GM19372 (cell line): ENCODE results near the gene CROCC2.
"Not testable (repeated sequence)": the region's sequence is repeated elsewhere in the genome, so short reads cannot be mapped to it uniquely, and the experiment has no call there.

Experiments used
- ATAC-seq: cut with Tn5 transposase; IDR thresholded peaks from one replicate; pipeline ENCODE4 v1.9.1; 2021; ENCODE audit warnings: mild to moderate bottlenecking, low read depth, moderate library complexity; ENCODE audit not compliant: unreplicated experiment

CROCC2 gene

GRCh38 chr2:240963868-240964703 is 58.0 kb downstream of the CROCC2 start:
- ATAC-seq: no peak

DNA sequence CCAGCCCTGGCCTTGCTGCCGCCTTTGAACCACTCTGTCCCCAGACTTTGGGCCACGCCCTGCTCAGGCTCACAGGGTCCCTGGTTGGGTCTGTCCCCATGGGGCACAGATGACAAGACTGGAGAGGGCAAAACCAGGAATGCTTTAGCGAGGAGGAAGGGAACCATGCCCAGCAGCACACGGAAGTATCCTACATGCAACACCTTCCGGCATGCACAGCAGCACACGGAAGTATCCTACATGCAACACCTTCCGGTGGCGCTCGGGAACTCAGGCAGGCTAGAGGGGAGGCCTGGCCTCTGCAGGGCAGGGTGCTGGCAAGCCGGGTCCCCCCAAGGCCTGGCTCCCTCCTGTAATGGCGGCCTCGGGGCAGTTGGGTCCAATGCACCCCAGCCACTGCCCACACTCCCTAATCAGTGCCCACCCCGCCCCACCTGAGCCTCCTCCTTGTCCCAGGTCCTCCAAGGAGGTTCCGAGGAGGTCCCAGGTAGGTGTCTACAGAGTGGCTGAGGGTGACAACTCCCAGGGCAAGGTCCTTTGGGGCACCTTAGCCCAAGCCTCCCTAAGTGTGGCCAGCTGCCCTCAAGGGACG is 58.7 kb downstream of the CROCC2 start:
- no peak for ATAC-seq

DNA sequence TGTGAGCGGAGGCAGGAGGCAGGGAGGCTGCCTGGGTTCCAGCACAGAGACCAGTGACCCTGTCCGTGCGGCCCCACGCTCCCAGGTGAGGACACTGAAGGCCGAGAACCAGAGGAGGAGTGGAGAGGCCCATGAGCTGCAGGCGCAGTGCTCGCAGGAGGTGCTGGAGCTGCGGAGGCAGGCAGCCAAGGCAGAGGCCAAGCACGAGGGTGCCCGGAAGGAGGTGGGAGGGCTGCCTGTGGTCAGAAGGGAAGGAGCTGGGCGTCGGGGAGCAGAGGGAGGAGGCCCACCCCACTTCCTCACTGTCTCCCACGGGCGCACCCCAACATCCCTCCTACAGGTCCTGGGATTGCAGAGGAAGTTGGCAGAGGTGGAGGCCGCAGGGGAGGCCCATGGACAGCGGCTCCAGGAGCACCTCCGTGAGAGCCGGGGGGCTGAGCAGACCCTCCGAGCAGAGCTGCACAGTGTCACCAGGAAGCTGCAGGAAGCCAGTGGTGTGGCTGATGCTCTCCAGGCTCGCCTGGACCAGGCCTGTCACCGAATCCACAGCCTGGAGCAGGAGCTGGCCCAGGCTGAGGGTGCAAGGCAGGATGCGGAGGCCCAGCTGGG is 59.3 kb downstream of the CROCC2 start:
- ATAC-seq: no peak

DNA sequence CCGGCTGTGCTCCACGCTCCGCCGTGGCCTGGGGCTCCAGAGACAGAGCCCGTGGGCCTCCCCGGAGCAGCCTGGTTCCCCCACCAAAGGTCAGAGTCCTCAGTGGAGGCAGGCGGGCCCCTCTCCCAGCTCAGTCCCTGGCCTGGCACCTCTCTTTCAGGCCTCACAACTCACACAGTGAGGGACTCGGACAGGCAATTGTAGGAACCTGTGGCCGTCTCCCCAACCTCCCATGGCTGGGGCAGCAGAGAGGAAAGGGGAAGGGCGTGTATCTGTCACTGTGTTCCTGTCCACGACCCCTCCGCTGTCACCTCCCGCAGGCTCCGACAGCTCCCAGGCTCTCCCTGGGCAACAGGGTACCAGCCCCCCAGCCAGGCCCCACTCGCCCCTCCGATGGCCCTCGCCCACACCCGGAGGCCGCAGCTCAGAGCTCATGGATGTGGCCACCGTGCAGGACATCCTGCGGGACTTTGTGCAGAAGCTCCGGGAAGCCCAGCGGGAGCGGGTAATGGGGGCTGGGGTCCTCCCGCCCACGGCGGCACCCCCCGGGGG is 59.8 kb downstream of the CROCC2 start:
- ATAC-seq: no peak

GRCh38 chr2:240966457-240966905 is 60.3 kb downstream of the CROCC2 start:
- ATAC-seq: no peak

GRCh38 chr2:240966906-240967680 is 61.0 kb downstream of the CROCC2 start:
- no peak for ATAC-seq

- ATAC-seq: no peak
Measured at GRCh38 chr2:240967681-240968621, 61.8 kb downstream of the CROCC2 start.

- no peak for ATAC-seq
Measured at GRCh38 chr2:240968731-240969624, 62.8 kb downstream of the CROCC2 start.

GRCh38 chr2:240970104-240970503 is 64.0 kb downstream of the CROCC2 start:
- no peak for ATAC-seq

GRCh38 chr2:240970816-240971215 is 64.7 kb downstream of the CROCC2 start:
- ATAC-seq: no peak

- no peak for ATAC-seq
Measured at GRCh38 chr2:240972201-240972600, 66.1 kb downstream of the CROCC2 start.

DNA sequence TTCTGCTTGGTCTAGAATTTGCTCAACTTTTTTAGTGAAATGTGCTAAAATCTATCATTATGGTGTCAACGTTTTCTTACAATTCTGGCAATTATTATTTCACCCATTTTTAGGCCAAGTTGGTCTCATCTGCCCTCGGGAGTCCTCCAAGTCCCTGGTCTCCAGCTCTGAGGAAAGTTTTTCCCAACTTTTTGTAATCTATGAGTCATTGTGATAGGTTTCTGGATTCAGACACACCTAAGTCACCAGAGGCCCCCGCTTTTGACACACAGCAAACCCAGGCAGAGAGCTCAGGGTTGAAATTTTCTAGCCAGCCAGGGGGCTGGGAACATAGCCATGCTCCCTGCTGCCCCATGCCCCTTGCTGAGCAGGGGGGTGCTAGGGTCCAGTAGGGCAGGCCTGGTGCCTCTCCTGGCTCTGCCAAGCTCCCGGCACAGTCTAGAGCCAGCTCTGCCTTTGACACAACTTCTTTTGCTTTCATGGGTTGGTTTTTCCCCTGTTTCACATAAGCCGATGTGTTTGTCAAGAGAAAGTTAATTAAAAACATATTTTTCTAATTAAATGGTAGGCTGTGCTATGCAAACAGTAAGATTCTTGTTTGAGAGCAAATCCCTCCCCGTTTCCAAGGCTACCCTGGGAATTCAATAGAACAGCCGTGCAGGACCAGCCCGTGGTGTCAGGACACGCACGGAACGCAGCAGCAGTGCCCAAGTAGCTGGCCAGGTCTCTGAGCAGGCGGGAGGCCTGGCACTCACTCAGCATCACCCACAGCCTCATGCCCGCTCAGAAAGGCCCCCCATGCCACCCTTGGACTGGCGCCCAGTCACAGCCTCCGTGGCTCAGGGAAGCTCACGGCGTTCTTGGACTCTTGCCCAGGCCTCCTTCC is 66.7 kb downstream of the CROCC2 start:
- ATAC-seq: no peak

DNA sequence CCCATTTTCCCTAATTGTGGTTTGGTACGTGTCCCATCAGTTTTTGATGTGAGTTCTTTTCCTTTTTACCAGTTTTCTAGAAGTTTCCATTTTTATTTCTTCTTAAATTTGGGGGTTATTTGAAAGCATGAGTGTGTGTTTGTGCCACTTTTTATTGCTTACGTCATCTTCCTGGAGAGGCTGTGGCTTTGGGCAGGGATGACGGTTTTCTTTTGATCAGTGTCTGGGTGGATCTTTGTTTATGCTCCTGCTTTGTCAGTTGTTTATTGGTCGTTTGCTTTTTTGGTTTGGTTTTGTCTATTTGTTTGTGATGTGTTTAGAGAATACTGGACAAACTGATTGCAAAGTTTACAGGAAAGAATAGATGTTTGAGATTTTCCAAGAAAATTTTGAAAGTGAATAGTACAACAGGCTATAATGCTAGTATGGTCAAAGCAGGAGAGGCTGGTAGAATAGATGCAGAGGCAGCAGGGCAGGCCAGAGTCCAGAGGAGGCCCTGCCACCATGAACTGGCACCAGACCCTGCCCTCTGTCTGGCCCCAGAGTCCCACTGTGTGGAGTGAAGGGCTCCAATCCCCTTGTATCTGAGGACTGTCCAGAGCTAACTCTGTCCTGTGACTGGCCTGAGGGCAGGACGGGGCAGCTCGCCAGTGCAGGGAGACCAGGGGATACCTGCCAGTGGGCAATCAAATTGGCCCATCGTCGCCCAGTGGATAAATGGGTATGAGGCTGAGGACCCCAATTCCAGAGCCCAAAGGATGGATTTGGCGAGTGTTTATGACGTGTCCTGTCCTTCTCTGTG is 68.8 kb downstream of the CROCC2 start:
- ATAC-seq: no peak

GRCh38 chr2:240975903-240976302 is 69.8 kb downstream of the CROCC2 start:
- ATAC-seq: not testable (repeated sequence)

DNA sequence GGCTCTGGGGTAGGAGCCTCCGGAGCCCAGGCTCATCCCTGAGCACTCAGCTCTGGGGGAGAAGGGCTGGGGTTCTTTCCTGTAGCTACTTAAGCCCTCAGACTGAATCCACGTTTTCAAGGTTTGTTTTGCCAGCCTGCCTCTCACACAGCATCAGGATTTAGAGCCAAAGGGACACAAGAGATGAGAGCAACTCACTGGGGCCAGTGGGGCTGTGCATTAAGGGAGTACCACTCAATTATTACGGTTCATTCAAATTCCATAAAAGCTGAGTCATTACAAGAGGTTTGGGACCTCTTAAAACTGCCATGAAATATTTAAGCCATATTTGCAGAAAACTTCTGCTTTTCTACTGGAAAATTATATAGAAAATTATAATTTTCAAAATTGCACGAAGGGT is 75.1 kb downstream of the CROCC2 start:
- ATAC-seq: no peak

GRCh38 chr2:240981871-240982800 is 76.0 kb downstream of the CROCC2 start:
- no peak for ATAC-seq
